Uterus (tissue), 2 donors: ENCODE measurements around the gene CHCHD3.

Source experiments
- CTCF ChIP-seq, 4 experiments: fragments of 200-600 bp in 2 of 4; fragments of 450-650 bp in 2 of 4; sonication (generic) in 2 of 4; IDR thresholded peaks; one replicate each; pipeline ENCODE4 v1.5.1; 2016 to 2019; ENCODE audit warnings: antibody characterized with exemption in 4 of 4, mild to moderate bottlenecking in 2 of 4, moderate library complexity in 1 of 4
- POLR2A ChIP-seq, 2 donors: fragments of 450-650 bp; IDR thresholded peaks; one replicate each; pipeline ENCODE4 v1.6.1; 2016; ENCODE audit warnings: antibody characterized with exemption in 2 of 2, mild to moderate bottlenecking in 1 of 2, moderate library complexity in 1 of 2

DNA sequence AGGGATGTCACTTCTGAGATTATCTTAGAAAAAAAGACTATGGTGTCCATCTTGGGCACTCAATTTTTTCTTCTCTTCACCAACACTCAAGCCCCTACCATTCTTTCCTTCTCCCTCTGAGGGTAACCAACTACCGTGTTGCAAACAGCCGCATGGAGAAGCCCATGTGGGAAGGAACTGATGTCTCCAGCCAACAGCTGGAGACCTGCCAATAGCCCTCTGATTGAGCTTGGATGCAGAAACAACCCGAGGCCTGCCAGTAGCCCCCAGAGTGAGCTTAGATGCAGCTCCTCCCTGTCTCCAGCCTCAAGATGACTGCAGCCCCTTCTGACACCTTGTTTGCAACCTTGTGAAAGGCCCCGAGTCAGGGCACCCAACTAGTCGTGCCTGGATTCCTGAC lies 36.4 kb upstream of the CHCHD3 start:
- TF ChIP-seq POLR2A (IDR thresholded peaks at IDR 0.05) (no peak), CTCF (IDR thresholded peaks at IDR 0.05) (no peak)
